LNCAP (cell line): ENCODE data around the gene OR10R2.

Experiments used
- TF ChIP-seq, protein P1 (sequence below): fragments of 450-650 bp; IDR thresholded peaks from 2 replicates; pipeline ENCODE4 v1.5.1; 2017; ENCODE audit warnings: mild to moderate bottlenecking

The OR10R2 gene, protein sequence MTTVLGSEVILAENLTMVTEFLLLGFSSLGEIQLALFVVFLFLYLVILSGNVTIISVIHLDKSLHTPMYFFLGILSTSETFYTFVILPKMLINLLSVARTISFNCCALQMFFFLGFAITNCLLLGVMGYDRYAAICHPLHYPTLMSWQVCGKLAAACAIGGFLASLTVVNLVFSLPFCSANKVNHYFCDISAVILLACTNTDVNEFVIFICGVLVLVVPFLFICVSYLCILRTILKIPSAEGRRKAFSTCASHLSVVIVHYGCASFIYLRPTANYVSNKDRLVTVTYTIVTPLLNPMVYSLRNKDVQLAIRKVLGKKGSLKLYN

DNA sequence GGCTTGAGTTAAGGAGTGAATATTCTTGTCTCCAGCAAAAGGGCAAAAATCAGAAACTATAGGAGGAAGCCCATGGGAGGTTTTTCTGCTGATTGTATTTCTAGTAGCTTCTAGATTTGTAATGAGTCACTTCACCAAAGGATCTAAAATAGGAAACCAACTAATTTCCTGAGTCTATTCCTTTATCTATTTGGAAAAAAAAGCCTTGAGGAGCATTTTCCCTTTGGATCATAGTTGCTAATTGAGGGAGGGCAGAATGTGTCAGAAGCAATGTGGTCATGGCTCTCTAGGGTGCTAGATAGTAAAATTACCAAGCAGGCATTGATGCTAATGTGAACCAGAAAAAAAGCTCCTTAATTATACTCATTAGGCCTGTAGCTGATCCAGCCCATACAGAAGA is at the start of gene OR10R2:
TSS of gene OR10R2 (plus strand) at position 301 of the 400 bp plus-strand sequence. CDS start 106 bp downstream, outside the sequence.
- TF ChIP-seq, protein P1, sequence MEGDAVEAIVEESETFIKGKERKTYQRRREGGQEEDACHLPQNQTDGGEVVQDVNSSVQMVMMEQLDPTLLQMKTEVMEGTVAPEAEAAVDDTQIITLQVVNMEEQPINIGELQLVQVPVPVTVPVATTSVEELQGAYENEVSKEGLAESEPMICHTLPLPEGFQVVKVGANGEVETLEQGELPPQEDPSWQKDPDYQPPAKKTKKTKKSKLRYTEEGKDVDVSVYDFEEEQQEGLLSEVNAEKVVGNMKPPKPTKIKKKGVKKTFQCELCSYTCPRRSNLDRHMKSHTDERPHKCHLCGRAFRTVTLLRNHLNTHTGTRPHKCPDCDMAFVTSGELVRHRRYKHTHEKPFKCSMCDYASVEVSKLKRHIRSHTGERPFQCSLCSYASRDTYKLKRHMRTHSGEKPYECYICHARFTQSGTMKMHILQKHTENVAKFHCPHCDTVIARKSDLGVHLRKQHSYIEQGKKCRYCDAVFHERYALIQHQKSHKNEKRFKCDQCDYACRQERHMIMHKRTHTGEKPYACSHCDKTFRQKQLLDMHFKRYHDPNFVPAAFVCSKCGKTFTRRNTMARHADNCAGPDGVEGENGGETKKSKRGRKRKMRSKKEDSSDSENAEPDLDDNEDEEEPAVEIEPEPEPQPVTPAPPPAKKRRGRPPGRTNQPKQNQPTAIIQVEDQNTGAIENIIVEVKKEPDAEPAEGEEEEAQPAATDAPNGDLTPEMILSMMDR, result no peak

DNA sequence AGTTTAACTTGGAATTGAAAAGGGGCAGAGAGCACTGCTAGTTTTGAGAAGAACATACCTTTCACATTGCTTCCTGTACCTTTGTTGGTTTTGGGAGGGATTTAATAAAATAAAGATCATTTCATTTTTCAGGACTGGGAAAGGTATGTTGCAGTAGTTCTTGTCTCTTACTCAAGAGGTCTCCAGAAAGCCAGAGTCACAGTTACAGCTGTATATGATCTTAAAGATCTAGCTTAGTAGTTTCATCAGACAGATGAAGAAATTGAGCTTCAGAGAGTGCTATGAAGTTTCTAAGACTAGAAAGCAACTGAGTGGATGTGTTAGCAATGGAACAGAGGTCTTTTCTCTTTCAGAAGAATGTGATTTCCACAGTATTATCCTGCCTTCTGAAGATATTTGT is 47.0 kb upstream of the OR10R2 start:
- TF ChIP-seq, protein P1, result no peak

DNA sequence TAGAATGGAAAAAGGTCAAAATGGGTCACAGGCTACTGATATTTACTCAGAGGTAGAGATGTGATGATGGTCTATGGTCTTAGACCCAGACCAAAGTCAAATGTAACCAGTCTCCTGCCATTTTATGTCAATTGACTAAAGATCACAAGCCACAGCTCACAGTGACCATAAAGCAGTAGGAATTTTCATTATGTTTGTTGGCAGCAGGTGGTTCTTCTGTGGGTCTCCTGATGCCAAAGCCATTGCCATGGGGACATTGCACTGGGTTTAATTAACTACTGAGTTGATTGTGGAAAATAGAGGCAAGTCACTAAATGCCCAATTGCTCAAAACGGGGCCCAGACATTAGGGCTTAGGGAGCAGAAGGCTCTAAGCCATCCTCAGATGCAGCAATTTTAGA is 45.9 kb upstream of the OR10R2 start, which contains the start of gene OR10K2:
TSS of gene OR10K2 (minus strand) at position 101 of the 400 bp plus-strand sequence. CDS start 5,371 bp downstream, outside the sequence.
- TF ChIP-seq, protein P1, result no peak

DNA sequence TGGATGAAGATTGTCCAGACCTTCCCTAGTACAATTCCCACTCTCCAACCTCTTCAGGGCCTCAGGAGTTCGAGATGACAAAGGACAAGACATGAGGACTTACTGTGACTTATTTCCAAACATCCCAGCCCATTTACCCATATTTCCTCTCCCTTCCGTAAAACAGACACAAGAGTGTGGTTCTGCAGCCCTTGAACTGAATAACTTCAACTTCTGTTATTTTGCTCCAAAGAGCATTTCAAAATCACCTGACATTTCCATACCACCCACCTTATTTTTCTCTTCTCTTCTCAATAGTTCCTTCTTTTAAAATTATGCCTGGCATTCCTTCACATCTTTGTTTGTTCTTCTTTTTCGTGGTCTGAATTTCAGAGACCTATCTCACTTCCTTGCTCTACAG is 37.3 kb upstream of the OR10R2 start:
- TF ChIP-seq, protein P1, result no peak

DNA sequence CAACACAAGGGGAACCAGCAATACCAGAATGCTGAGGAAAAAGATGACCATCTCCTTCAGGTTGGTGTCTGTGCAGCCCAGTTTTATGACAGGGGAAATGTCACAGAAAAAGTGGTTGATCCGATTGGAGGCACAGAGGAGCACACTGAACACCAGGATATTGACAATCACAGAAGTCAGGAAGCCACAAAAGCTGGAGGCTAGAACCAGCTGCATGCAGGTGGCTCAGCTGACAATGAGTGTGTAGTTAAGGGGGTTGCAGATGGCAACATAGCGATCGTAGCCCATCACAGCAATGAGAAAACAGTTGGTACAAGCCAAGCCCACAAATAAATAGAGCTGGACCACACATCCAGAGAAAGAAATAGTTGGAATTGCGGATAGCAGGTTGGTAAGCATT is 26.6 kb upstream of the OR10R2 start:
- TF ChIP-seq, protein P1, result no peak

DNA sequence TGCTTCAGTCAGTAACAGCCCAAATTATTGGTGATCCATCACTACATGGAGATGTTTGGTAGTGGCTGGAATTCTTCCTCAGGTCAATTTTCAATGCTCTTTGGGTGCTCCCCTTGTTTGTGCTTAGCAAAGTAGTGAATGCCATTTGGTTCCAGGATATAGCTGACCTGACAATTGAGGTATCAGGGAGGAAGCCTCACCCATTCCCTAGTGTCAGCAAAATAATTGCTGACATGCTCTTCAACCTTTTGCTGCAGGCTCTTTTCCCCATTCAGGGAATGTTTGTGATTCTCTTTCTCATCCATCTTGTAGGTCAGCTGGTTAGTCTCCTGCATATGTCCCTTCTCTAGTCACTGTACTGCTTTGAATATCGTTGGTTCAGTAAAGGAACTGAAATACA is 17.5 kb upstream of the OR10R2 start:
- TF ChIP-seq, protein P1, result no peak

DNA sequence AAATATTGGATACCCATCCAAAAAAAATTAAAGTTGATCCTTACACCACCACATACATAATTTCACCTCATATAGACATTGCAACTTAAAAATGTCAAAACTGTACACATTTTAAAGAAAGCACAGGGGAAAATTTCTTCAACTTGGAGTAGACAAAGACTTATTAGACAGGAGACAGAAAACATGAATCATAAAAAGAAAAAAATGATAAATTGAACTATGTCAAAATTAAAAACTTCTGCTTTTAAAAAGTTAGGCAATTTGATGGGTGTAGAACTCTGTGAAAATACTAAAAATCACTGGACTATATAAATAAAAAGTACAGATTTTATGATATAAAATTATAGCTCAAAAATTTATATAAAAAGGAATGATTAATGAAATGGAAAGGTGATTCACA is 14.8 kb upstream of the OR10R2 start:
- TF ChIP-seq, protein P1, result no peak
